GM18858 (cell line): ENCODE results near the gene SEPTIN2.
A peak's percentile ranks its signal among the peaks of the same experiment; 100 is the strongest.
"Not testable (repeated sequence)": the region's sequence is repeated elsewhere in the genome, so short reads cannot be mapped to it uniquely, and the experiment has no call there.

Experiments
- ATAC-seq: cut with Tn5 transposase; IDR thresholded peaks from one replicate; pipeline ENCODE4 v1.9.1; 2021; ENCODE audit not compliant: unreplicated experiment

Gene SEPTIN2

DNA sequence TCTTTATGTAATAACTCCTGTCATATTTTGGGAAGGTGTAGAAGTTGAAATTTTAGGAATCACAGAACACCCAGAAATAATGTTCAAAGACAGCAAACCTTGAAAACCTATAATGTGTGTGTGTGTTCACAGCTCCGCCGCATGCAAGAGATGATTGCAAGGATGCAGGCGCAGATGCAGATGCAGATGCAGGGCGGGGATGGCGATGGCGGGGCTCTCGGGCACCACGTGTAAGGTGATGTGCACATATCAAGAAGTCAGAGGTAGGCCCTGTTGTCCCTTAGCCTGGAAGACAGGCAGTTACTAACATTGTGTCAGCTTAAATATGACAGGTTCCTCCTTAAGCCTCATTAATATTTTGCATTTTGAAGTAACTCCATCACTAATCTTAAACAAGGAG lies 34.2 kb downstream of the SEPTIN2 start:
- ATAC-seq: no peak

DNA sequence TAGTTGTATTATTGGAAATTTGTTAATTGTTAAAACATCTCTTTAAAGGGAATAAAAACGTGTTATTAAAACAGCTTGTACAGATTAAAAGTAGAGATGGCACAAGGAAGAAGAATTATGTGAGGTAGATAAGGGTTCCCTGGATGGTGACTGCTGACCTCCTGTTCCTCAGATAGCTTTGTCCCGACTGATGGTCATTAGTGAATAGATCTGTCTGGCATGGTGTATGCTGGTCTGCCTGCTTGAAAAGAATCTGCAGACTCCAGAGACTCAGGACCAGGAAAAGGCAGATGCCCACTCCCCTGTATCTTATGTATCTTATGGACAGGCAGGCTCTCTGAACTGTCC lies 34.8 kb downstream of the SEPTIN2 start:
- ATAC-seq: no peak

DNA sequence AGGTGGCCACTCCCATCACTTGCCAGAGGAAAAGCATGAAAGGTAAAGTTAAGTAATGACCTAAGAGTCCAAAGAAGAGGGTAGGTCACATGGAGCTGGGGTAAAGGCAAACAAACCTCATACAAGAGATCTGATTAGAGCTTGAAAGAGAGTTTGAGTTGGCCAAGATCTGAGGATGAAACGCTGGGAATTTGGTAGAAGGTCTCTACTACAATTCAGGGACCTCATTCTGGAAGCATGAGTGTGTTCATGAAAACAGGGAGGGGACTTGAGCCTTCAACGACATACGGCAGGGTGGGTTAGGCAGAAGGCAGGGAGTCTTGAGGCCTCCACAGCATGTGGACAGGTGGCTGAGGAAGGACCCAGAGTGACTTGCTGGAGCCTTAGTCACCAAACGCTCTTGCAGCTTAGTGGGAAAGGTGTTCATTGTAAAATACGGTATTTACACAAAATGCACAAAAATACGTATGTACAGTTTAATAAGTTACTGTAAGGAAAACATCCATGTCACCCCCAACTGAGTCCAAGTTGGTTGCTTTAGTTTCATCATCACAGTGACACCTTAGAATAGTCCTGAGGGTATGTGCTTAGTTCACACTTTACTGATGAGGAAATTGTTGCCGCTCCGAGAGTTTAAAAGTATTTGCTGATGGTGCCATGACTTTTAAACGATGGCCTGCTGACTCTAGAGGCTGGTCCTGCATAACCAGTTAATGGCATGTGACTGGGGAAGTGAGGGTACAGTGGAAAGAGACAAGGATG lies 35.3 kb downstream of the SEPTIN2 start:
- ATAC-seq: no peak

DNA sequence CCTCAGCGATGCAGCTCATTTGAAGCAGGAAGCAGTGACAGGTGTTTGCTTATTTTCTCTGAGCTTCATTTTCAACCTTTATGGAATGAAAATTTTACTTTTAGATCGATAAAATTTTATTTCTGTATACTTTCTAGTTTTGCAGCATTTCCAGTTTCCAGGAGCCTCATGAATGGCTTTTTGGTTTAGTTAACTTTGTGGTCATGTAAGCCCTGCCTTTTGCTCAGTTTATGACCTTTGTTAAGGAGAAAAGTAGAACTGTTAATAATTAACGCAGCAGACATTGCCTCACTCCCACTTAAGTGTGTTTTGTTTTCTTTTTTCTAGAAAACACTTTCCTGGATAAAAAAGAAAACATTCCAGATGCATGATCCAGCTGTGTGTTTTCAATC lies 35.9 kb downstream of the SEPTIN2 start:
- ATAC-seq: no peak

DNA sequence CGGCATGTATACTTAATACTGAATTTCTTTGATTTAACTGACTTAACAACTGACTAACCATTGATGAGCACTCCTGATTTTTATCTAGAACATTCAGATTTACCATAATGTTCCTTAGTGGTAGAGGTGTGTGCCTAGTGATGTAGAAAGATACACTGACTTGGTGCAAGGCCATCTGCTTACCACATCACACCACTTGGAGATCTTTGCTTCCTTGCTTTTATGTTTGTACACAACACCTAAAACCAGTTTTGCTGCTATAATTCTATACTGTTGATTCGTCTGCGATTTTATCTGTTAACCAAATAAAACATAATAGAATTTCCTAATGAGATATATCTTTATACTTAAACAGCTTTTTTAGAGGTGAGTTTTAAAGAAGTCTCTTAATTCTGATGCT lies 36.5 kb downstream of the SEPTIN2 start:
- ATAC-seq: no peak

DNA sequence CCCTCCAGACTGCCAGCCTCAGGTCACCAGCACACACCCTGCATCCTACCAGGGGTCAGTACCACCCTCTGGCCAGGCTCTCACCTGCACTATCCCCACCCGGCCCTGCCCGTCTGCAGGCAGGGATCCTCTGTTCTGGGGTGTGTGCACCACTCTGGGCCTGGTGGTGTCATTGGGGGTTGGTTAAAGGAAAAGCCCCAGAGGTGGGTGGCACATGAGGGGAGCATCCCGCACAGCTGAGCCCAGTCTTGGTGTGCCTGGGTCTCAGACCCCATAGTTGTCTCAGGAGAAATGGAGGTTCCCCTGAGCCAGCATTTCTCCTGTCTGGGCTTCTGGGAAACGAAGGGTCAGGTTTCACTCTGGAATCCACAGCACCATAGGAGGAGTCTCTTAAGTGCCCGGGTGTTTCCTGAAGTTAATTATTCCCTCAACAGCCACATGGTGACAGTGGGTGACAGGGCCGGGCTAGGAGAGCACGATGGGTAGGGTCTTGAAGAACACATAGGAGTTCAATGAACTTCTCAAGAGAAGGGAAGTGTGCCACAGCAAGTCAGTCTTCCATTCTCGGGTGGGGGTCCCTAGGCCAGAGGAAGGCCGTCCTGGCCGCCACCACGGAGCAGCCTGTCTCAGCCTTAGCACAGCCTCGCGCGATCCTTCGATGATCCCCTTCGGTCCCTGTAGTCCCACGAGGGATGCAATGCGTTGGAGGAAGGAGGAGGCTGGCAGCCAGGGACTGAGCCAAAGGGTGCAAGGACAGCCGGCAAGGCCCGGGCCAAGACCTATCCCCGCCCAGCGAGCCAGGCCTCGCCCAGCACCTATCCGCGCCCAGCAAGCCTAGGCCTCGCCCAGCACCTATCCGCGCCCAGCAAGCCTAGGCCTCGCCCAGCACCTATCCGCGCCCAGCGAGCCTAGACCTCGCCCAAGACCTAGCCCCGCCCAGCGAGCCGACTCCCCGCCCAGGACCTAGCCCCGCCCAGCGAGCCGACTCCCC lies 39.2 kb downstream of the SEPTIN2 start:
- ATAC-seq: no peak

DNA sequence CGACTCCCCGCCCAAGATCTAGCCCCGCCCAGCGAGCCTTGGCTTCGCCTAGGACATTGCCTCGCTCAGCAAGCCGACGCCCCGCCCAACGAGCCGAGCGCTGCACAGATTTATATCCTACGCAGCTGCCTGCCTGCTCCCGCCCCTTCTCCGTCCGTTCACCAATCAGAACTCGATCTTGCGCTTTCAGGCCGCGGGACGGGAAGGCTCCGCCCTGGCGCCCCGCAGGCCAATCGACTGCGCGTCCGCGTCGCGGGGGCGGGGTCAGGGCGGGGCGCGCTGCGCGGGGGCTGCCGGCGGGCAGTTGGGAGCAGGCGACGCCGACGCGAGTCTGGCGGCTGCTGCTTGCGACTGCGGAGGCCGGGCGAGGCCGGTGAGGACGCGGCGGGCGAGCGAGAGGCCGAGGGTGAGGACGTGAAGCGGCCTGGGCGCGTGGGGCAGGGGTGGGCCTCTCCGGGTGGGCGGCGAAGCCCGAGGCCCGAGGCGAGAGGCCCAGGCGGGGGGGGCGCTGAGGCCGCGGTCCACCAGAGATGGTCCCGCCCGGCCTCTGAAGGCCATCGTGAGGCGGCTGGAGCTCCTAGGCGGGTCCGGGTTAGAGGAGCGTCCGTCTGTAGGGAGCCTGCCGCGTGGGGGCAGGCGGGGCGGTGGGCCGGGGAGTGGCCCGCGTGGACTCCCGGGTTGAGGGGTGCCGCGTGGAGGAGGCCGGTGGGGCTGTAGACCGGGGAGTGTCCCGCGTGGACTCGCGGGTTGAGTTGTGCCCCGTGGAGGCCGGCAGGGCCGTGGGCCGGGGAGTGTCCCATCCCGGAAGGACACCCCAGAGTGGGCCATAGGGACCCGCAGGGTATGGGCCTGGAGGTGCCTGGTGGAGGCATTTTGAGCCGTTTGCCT lies 40.5 kb downstream of the SEPTIN2 start, which contains the start of gene FARP2:
Gene FARP2 (plus strand): TSS at position 303 of the 888 bp plus-strand sequence. CDS start 16,823 bp downstream, outside the sequence.
- ATAC-seq: peak; percentile 62

GRCh38 chr2:241356871-241357260 lies 41.1 kb downstream of the SEPTIN2 start:
- ATAC-seq: no peak

DNA sequence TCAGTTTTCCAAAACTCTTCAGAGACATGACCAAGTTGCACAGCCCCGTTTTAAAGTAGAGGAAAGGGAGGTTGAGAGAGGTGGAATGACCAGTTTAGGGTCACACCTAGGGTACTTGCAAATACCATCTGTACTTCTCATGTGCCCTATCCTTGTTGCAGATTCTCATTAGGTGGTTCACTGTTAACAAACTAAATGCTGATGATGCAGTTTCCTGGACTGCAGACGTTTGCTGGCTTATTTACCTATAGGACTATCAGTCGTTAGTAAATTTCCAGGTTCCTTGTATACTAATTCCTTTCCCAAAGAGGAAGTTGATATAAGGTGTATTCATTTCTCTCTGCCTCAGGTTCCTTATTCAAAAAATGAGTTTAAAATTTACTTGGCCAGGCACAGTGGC lies 41.8 kb downstream of the SEPTIN2 start:
- ATAC-seq: no peak

DNA sequence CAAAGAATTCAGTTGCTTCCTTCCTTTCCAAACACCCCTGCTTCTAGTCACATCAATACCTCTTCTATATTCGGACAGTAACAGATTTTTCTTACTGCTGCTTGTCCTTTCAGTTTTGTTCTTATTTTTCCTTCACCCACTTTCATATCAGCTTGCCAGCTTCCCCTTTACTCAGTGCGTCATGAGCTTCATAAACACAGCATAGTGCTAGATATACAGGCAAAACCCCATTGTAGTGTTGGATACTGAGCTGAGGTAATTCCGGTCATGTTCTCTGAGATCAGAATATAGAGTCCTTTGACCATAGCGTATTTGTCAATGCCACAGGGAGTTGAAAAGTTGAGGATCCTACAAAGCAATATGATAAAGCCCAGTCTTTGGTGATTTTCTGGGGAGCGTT lies 42.7 kb downstream of the SEPTIN2 start:
- ATAC-seq: peak; percentile 39

GRCh38 chr2:241359481-241360045 lies 43.8 kb downstream of the SEPTIN2 start:
- no peak for ATAC-seq

GRCh38 chr2:241363426-241363825 lies 47.7 kb downstream of the SEPTIN2 start:
- ATAC-seq: no peak

DNA sequence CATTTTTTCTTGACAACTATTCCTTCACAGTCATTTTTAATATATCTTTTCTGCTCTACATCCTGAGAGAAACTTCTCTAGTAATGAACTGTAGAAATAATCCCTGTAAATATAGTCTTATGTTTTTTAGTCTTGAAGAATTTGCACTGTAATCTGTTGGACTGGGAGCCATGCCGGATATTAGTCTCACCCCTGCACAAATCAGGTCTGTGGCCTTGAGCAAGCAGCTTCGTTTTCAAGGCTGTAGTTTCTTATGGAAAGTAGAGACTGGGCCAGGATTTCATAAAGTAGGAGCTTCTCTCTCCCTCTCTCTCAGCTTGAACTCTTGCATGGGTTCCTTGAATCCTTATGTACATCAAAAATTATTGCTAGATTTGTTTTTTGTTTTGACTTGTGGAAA lies 49.1 kb downstream of the SEPTIN2 start:
- ATAC-seq: no peak

- no peak for ATAC-seq
Observed at GRCh38 chr2:241366678-241367077, 51.0 kb downstream of the SEPTIN2 start.

DNA sequence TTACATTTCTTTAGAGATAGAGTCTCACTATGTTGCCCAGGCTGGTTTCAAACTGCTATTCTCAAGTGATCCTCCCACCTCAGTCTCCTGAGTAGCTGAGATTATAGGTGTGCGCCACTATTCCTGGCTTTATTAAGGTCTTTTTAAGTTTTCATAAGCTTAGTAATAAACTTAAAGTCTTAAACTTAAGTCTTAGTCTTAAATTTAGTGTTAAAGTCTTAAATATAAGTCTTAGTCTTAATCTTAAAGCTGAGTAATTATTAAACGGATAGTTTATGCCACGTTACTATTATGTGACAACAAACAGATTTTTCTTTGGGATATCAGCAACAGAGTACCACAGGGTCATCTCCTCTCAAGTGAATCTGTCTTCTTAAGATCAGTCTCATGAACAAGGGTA lies 52.9 kb downstream of the SEPTIN2 start:
- ATAC-seq: no peak

- ATAC-seq: no peak
Observed at GRCh38 chr2:241372361-241372992, 56.8 kb downstream of the SEPTIN2 start.

GRCh38 chr2:241373446-241373845 lies 57.7 kb downstream of the SEPTIN2 start:
- no peak for ATAC-seq

DNA sequence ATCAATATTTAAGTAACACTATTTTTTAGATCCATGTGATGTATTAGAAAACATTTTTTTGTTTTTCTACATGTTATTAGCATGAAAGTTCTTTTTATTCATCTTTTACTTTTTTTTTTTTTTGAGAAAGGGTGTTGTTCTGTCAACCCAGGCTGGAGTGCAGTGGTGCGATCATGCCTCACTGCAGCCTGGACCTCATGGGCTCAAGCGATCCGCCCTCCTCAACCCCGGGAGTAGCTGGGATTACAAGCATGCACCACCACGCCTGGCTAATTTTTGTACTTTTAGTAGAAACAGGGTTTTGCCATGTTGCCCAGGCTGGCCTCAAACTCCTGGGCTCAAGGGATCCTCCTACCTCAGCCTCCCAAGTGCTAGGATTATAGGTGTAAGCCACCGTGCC lies 58.2 kb downstream of the SEPTIN2 start:
- not testable (repeated sequence) for ATAC-seq

DNA sequence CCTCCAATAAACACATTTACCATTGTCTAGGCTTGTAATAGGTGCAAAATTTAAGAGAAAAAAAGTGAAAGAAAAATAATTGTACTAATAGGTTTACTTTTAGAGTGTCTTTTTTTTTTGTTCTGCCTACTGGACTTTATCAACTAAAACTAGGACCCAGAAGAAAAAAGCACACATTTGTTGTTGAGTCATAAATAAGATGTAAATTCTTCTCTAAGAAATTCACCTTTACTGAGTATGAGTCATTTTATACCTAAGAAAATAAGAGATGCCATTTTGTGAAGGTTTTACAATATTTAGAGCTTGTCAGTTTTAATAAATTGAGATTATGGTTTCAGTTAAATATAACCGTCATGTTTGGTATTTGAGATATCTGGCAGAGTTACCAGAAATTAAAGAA lies 59.6 kb downstream of the SEPTIN2 start:
- ATAC-seq: no peak

DNA sequence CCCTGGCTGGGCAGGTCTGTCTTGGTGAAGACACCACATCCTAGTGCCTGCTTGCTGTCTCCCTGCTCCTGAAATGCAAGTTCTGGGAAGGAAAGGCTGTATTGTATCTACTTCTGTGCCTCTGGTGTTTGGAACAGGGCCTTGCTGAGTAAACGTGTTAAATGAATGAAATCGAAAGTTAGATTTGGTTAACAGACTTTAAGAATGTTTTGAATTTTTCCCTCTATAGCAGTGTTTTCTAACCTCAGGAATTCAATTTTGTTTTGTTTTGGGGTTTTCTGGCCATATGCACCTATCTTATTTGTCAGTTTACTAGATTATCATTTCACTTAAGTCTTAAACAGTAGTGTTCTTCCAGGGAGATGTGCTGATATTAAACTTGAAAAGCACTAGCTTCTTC lies 61.1 kb downstream of the SEPTIN2 start:
- no peak for ATAC-seq
